Fibroblast of mammary gland (primary cell): ENCODE results near the gene POLR1C.
"Not testable (repeated sequence)": the region's sequence is repeated elsewhere in the genome, so short reads cannot be mapped to it uniquely, and the experiment has no call there.

Source experiments
- DNase-seq: peaks from one replicate; pipeline ENCODE4 v3.0.0-alpha.2; 2010; ENCODE audit warnings: low read depth
- H3K4me3 ChIP-seq: 2 replicates; pipeline ENCODE4 v1.5.1; 2011; ENCODE audit warnings: low read depth, mild to moderate bottlenecking, low read length, moderate library complexity; ENCODE audit not compliant: control insufficient read depth
- CTCF ChIP-seq: conservative IDR thresholded peaks from 2 replicates; pipeline ENCODE4 v1.5.1; 2011; ENCODE audit warnings: low read depth, low read length, inconsistent platforms; ENCODE audit not compliant: control insufficient read depth, insufficient read depth

POLR1C gene

GRCh38 chr6:43520097-43520496 is 3.2 kb downstream of the POLR1C start:
- DNase-seq: no peak
- no peak overlapping the region for H3K4me3 ChIP-seq
- TF ChIP-seq CTCF: no peak

GRCh38 chr6:43521836-43522235 is 4.9 kb downstream of the POLR1C start:
- H3K4me3 ChIP-seq: no peak overlapping the region
- no peak for TF ChIP-seq CTCF
- no peak for DNase-seq

- DNase-seq: no peak
- no peak for TF ChIP-seq CTCF
- H3K4me3 ChIP-seq: no peak overlapping the region
These were observed 5.8 kb downstream of the POLR1C start for GRCh38 chr6:43522547-43523261.

GRCh38 chr6:43523284-43523683 is 6.4 kb downstream of the POLR1C start:
- H3K4me3 ChIP-seq: no peak overlapping the region
- no peak for TF ChIP-seq CTCF
- no peak for DNase-seq

- H3K4me3 ChIP-seq: no peak overlapping the region
- no peak for TF ChIP-seq CTCF
- DNase-seq: no peak
These were observed 7.6 kb downstream of the POLR1C start for GRCh38 chr6:43524483-43524961.

GRCh38 chr6:43532201-43532600 is 15.3 kb downstream of the POLR1C start:
- H3K4me3 ChIP-seq: no peak overlapping the region
- TF ChIP-seq CTCF: no peak
- no peak for DNase-seq

GRCh38 chr6:43538986-43539385 is 22.1 kb downstream of the POLR1C start:
- DNase-seq, H3K4me3 ChIP-seq: not testable (repeated sequence)

- not testable (repeated sequence) for DNase-seq
These were observed 22.5 kb downstream of the POLR1C start for GRCh38 chr6:43539409-43539808.

More at GRCh38 chr6:43539409-43539808, 22.5 kb downstream of the POLR1C start:
- H3K4me3 ChIP-seq: not testable (repeated sequence)
